ENCODE measurements around the gene SLC25A40.
"Not testable (repeated sequence)": the region's sequence is repeated elsewhere in the genome, so short reads cannot be mapped to it uniquely, and the experiment has no call there.

GRCh38 chr7:87873328-87873727 is 2.8 kb downstream of the SLC25A40 start:
- not testable (repeated sequence) for TF ChIP-seq CTCF (IDR thresholded peaks at IDR 0.05; ENCODE audit: low read length); EZH2 (IDR thresholded peaks at IDR 0.05; ENCODE audit: borderline replicate concordance, low read length)
